UCSD-AML1 (cell line): Measurements from ENCODE around the gene ATP8A2.

Experiments
- DNase-seq: peaks from one replicate; lab custom pipeline; 2025; ENCODE audit not compliant: unreplicated experiment; lab: John Stamatoyannopoulos, UW

Gene ATP8A2

DNA sequence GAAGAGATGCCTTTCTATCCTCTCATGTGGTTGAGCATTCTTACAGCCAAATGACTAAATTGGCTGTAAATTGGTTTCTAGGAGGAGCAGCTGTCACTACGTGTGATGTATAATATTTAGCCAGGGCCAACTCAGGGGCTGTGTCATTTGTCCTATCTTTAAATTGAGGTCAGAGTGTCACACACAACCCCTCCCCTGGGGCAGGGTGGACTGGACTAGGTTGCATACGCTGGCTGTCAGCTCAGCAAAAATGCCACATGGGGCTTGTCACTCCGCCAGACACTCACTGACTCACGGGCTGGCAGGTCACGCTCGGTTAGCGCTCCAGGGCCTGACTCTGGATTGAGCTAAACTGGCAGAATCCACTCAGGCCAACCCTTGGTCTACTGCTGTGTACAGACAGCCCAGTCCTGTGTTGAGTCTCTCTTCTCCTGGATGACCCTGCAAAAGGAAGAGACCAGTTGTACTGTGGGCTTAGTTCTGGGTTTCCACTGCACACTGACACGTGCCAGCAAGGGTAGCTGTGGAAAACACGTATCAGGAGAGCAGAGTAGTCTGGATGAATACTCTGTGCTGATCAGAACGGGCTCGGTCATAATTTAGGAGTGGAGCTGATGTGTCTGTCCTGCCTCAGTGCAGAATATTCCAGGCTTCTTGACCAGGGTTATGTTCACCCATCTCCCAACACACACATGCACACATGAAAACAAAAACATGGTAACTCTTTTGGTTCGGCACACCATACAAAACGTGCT lies 650.9 kb downstream of the ATP8A2 start:
- DNase-seq = no peak

- no peak for DNase-seq
Measured at GRCh38 chr13:26024558-26024957, 652.8 kb downstream of the ATP8A2 start.

DNA sequence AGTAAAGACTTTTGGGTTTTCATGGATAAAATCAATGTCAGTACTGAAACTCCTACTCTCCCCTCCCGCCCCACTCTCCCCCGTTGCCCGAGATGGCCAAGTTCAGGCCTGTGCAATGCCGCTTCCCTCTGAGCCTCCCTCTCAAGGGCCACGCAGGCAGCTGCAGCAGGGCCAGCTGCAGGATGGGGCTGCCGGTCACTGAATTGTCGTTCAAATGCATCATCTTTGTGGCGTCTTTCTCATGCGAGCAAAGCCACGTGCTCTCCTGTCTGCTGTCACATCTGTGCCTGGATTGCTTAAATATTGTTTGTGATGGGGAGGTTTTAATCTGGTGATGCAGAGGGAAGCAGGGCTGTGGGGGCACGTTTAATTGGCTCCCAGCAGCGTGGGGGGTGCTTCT lies 653.4 kb downstream of the ATP8A2 start:
- no peak for DNase-seq

DNA sequence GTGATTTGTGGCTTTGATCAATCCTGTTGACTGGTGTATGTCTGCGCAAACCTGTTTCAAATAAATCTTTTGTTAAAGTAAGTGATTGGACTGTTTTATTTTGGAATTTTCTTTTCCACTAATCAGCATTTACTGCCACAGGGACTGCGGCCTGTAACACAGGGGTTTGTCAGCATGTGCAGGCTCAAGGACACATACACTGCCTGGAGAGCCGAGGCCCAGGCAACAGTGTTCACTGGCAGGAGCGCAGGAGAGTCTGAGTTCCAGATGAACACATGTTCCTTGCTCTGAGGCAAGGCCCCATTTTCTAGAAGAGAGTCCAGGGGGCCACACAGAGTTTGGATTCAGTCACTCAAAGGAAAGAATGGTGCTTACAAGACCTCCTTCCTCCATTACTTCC lies 654.0 kb downstream of the ATP8A2 start:
- no peak for DNase-seq

- no peak for DNase-seq
Measured at GRCh38 chr13:26026211-26026610, 654.4 kb downstream of the ATP8A2 start.

- DNase-seq = no peak
Measured at GRCh38 chr13:26029581-26030136, 657.9 kb downstream of the ATP8A2 start.

DNA sequence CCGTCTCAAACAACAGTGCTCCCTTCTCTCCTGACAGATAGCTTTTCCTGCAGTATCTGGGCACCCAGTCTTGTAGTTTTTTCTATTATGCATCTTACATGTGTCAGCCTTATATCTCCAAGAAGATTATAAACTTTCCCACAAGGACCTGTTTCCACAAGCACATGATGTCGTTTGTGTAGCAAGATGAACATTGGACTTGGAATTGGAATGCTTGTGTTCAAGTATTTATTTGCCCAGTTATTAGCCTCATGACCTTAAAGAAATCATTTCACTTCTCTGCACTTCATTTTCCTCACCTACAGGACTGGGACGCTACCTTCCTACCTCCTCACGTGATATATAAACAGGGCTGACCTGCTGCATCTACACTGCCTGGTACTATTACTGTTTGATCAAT lies 658.6 kb downstream of the ATP8A2 start:
- no peak for DNase-seq

DNA sequence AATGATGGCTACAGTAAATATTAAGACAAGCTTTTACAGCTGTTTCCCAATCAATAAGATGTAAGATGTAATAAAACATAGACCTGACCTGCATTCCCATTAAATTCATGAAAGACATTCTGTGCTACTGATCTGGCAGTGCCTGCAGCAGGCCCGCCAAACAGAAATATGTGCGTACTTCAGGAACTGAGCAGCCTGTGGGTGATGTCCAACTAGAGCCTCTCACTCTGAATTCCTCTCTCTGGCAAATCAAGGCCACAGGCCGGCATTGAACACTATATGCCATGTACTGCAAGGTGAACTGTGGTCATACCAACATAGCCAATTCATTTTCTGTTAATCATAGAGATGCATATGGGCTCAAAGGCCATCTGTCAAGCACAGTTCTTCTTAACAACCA lies 662.2 kb downstream of the ATP8A2 start:
- DNase-seq = no peak

DNA sequence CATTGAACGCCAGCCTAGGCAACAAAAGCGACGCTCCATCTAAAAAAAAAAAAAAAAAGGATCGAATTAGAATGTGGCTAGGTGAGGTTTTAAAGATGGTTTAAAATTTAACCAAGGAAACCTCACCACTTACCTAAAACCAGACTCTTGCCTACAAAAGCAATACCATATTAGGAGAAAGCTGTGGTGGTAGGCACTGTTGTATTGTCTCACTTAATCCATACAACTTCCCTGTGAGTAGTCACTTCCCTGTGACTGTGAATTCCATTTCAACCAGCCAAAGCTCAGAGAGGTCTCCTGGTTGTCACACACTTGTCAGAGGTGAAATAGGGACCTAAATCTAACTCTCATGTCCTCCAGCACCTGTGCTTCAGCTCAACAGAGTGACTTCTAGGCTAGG lies 664.6 kb downstream of the ATP8A2 start:
- no peak for DNase-seq

GRCh38 chr13:26037302-26037701 lies 665.5 kb downstream of the ATP8A2 start:
- no peak for DNase-seq

GRCh38 chr13:26038931-26039475 lies 667.2 kb downstream of the ATP8A2 start:
- no peak for DNase-seq

- DNase-seq = no peak
Measured at GRCh38 chr13:26041444-26041843, 669.7 kb downstream of the ATP8A2 start.

DNA sequence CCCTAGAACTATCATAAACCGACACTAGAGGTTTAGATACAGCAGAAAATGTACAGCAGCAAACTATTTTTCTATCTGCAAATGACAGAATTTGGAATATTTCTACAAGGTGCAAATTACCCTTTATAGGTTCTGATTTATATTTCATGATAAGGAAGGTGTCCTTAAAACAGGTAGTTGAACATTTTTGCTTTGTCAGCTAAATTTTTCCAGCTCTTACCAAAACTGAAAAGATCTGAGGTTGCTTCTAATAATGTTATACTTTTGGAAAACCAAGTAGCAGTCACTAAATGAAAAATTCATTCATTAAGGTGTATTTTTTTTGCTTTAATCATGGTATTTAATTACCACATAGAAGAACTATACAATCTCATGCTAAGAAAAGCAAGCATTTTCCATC lies 671.0 kb downstream of the ATP8A2 start:
- DNase-seq = no peak

- no peak for DNase-seq
Measured at GRCh38 chr13:26045142-26045541, 673.4 kb downstream of the ATP8A2 start.

- DNase-seq = no peak
Measured at GRCh38 chr13:26046639-26047038, 674.9 kb downstream of the ATP8A2 start.

- DNase-seq = no peak
Measured at GRCh38 chr13:26047040-26047439, 675.3 kb downstream of the ATP8A2 start.

DNA sequence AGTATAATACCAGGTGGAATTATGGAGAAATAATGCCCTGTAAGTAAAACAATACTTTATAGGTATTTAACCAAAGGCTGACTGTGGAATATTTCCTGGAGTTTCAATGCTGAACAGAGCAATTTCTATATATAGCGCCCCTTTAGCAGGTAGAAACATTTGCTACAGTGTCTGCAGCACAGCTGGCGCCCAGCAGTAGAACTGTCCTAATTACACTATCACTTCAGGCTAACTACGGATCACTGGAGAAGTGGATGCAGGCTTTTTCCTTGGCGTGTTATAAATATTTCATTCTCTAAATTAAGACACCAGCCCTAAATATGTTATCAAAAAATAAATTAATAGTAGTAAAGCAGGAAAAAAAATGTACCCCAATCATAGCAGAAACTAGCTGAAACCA lies 677.0 kb downstream of the ATP8A2 start:
- no peak for DNase-seq

DNA sequence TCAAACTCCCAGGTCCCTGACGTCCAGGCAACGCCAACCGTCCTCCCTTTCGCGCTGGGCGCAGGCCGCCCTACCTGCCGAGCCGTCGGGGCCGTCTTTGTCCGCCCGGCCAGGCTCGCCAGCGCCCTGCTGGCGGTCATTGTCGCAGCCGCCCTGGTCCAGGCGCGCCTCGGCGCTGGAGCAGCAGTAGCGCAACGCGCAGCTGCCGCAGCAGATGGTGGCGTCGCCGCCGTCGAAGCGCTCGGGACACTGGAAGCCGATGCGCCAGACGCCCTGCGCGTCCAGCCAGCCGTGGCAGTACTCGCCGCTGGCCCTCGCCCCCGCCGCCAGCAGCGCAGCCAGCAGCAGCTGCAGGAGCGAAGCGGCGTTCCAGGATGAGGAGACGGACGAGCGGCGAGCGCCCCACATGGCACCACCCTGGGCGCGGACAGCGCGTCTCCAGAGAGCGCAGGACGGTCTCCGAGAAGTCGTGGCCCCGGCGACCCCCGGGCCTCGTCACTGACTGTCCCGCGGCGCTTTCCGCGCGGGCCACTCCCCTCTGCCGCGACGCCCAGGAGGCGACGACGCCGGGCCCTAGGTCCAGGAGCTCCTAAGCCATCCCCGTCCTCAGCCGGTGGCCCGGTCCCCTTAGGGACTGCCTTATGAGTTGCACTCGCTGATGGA lies 678.9 kb downstream of the ATP8A2 start:
- no peak for DNase-seq

- no peak for DNase-seq
Measured at GRCh38 chr13:26051231-26051656, 679.5 kb downstream of the ATP8A2 start.

- no peak for DNase-seq
Measured at GRCh38 chr13:26051657-26052311, 680.0 kb downstream of the ATP8A2 start, which contains the start of gene SHISA2. TSS of gene SHISA2 (minus strand) at chr13:26052016. CDS start at chr13:26050975, 1,041 bp downstream.

DNA sequence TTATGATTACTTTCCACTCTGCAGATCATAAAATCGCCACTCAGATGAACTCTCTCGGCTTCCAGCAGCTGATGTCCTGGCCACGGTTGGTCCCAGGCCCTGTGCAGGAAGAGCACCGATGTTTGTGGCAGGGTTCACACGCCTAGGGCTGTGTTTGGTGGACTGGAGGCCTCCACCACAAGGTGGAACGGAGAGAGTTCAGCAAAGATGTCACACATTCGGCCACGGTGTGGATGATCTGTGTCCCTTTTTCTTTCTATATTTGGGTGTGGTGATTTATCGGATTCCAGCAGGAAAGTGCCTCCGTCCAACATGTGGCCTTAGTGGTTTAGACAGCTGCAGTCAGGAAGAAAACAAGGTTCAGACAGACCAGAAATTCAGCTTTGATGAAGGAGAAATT lies 680.6 kb downstream of the ATP8A2 start:
- DNase-seq = no peak
